Measurements from ENCODE around the gene SMIM23. TPM values are rescaled to one million over a fixed set of nuclear protein-coding genes. Genes with fewer than 3 reads are reported as not detected.
"Not testable (repeated sequence)": the region's sequence is repeated elsewhere in the genome, so short reads cannot be mapped to it uniquely, and the experiment has no call there.

The SMIM23 gene
- total RNA-seq, 1 donor from 2014 or later = not detected

DNA sequence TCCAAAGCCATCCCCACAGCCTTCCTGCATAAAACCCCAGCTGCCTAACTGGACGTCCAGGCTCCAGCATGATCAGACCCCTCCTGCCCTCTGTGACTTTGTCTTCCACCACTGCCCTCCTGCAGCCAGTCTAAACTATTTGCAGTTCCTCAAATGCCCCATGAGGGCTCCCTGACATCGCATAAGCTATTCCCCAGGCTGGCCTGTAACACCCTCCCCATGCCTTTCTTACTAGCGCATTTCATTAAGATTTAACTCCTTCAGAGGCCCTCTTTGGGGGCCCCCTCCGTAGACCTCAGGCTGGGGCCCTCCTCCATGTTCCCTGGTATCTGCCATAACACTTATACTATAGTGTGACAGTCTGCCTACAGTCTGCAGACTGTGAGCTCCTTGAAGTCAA, 15.5 kb upstream of the SMIM23 start:
- DNase-seq (no peak), ATAC-seq (peak; percentile 21)
- intact Hi-C loops (cut with micrococcal nuclease) = no loop called here

DNA sequence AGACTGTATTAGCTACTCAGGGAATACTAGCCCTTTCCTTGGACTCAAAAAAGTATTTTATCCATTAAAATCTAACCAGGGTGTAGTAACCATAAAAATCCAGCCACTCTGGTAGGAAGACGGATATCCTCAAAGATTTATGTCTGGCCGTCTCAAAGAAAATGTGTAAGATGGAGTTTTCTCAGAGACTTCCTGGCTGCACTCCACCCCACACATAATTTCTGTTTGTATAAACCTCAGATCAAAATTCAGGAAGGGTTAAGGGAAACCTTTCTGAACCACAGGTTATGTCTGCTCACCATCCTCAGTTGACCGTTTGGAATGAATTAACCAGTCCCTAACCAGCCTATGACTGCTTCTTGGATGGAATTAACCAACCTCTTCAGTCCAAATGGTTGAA, 13.8 kb upstream of the SMIM23 start:
- ATAC-seq (no peak), DNase-seq (no peak)
- intact Hi-C loops (cut with micrococcal nuclease) = no loop called here

DNA sequence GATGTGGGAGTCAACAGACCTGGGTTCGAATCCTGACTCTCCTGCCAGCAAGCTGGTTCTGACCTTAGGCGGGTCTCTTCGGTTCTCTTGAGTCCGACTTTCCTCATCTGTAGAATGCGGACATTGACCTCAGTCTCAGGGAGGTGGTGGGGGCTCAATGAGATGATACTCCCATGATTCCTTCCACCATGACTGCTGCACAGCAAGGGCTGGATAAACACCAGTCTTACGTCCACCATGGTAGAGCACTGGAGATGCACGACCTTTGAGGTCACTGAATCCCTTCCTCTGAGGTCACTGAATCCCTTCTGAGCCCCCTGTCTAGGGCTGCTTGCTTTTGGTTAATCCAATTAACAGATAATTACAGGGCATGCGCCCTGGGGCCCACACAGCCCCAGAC, 12.5 kb upstream of the SMIM23 start:
- ATAC-seq (no peak), DNase-seq (no peak)
- intact Hi-C loops (cut with micrococcal nuclease) = no loop called here

DNA sequence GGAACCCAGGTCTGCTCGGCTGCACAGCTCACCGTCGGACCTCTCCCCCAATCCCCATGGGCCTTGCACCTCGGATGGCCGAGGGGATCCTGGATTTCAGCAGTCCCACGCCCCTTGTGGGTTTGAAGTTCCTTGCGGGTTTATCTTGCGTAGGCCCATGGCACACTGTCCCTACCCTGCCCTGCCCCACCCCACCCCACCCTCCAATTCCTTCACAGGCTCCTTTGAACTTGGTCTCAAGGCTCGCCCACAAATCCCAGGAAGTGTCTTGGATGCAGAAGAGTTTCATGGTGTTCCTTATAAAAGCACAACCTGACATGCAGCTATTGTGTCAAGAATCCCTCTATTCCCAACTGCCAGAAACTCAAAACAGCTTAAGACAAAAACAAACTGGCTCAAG, 11.2 kb upstream of the SMIM23 start:
- intact Hi-C loops (cut with micrococcal nuclease) = no loop called here
- no peak for DNase-seq
- no peak for ATAC-seq

DNA sequence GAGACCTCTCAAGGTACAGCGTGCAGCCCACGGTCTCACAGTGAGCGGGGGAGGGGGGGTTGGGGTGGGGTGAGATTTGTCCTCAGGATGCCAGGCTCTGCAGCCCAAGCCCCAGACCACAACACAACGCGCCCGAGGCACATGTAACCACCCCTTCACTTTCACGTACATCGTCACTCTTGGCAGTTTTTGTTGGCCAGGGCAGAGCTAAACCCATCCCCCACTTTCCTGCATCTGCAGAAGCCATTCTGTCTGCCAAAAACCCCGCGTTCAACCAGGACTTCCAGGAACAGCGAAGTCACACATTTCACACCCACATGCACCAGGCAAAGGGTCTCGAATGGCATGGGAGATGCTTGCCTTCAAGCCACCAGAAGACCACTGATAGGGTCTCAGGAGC, 9.4 kb upstream of the SMIM23 start:
- ATAC-seq (no peak), DNase-seq (no peak)
- intact Hi-C loops (cut with micrococcal nuclease) = no loop called here

DNA sequence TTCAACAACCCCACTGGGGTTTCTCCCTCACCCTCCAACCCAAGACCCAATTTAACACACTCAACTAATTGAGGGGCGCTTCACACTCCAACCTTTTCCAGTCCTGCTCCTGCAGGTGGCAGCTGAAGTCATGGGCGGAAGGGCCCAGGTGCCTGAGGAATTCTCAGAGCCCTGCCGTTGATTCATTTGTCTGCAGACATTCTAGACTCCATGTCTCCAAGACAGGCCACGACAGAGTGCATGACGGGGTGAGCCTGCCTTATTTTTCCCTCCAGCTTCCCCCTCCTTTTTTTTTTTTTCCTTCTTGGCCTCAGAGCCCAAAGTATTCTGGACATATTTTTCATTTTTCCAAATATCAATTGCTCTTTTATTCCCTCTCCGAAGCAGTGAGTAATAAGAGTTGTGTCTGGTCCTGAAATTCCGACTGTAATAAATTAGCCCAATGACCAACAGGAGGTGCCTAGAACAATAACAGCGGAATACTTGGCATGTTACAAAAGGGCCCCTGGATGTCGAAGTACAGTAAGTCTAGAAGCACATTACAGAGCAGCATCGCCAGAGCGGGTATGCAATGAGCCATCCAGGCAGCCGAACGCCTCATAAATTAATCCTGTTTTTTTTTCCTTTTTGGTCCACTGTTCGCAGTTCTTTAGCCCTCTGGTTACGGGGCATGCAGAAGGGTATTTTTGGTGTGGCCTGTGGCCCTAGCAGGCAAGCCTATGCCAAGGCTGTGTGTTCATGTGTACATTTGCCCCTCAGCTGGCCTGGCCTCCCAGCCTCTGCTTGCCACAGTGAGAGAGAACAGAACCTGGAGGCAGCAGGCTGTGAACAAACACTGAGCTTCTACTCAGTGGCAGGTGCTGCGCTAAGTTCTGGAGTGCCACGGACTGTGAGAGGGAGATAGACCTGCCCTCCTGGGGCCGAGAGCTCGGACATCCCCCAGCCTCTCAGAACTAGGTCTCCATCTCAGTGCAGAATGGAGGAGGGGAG, 8.6 kb upstream of the SMIM23 start:
- ATAC-seq (no peak), DNase-seq (no peak)
- intact Hi-C loops (cut with micrococcal nuclease) = no loop called here

DNA sequence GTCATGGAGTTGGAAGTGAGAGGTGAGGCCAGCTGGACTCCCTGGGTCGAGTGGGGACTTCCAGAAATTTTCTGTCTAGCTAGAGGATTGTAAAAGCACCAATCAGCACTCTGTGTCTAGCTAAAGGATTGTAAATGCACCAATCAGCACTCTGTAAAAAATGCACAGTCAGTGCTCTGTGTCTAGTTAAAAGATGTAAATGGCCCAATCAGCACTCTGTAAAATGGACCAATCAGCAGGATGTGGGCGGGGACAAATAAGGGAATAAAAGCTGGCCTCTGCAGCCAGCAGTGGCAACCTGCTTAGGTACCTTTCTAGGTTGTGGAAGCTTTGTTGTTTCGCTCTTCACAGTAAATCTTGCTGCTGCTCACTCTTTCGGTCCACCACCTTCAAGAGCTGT, 3.9 kb upstream of the SMIM23 start:
- ATAC-seq; intact Hi-C loops (cut with micrococcal nuclease); DNase-seq: not testable (repeated sequence)

DNA sequence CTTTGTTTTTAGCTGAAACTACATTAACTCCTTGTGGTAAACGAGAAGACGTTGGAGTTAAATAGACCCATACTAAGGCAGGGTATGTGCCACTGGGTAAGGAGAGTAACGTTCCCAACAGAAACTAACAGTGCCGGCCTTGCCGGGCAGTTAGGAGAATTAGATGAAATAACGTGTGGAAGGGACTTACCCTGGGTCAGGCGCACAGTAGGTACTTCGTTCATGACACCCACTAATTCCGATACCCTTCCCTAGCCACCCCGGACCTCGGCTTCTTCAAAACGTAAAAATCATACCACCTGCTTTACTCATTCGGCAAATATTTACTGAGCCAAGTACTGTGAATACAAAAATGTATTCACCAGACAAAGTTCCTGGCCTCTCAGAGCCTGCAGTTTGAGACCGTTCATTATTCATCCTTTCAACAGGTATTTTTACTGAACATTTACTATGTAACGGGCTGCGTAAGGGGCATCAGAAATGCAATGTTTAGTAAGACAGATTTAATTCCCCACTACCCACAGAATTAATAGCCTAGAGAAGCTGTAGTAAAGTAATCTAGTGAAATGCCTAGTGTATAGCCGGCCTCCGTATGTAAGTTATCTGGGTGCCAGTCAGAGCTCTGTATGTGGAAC, 3.2 kb upstream of the SMIM23 start:
- intact Hi-C loops (cut with micrococcal nuclease) = no loop called here
- DNase-seq = no peak
- ATAC-seq = no peak

DNA sequence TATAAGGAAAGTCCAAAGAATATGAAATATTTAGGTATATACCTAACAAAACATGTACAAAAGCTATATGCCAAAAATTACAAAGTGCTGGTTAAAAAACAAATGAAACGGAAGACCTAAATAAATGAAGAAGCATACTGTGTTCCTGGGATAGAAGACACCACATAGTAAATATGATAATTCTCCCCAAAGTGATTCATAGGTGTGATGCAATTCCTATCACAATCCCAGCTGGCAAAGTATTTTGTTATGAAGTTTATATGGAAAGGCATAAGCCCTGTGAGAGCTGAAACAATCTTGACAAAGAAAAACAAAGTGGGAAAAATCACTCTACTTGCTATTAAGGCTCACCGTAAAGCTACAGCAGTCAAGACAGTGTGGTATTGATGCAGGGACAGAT, 2.6 kb upstream of the SMIM23 start:
- intact Hi-C loops (cut with micrococcal nuclease) = no loop called here
- ATAC-seq = no peak
- no peak for DNase-seq

DNA sequence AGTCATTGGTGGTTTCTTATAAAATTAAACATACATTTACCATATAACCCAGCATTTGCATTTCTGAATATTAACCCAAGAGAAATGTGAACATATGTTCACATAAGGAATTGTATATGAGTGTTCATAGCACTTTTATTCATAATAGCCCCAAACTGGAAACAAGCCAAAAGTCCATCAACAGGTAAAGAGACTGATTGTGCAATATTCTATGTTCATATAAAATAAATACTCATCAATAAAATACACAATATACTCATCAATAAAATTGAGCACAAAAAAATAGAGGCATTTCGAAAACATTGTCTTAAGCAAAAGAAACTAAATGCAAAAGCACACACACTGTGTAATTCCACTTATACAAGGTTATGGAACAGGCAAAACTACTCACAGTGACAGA, 3.7 kb downstream of the SMIM23 start:
- DNase-seq = no peak
- intact Hi-C loops (cut with micrococcal nuclease) = no loop called here
- ATAC-seq = no peak

DNA sequence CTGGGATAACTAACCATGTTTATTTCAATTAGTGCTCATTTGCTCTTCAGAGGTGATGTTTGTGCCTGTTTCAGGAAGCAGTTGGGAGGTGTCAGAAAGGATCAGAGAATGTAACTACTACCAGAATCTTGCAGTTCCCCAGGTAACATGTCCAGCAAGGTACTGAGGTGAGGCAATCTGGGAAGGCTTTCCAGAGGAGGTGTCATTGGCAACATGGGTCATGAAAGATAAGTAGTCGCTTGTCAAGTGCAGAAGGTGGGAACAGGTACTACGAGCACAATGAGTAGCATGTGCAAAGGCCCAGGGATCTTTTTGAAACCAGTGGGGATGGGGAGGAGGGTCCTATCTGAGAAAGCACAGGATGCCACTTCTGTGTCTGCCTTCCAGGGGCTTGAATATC, 4.8 kb downstream of the SMIM23 start:
- ATAC-seq (no peak), DNase-seq (no peak)
- intact Hi-C loops (cut with micrococcal nuclease) = no loop called here

DNA sequence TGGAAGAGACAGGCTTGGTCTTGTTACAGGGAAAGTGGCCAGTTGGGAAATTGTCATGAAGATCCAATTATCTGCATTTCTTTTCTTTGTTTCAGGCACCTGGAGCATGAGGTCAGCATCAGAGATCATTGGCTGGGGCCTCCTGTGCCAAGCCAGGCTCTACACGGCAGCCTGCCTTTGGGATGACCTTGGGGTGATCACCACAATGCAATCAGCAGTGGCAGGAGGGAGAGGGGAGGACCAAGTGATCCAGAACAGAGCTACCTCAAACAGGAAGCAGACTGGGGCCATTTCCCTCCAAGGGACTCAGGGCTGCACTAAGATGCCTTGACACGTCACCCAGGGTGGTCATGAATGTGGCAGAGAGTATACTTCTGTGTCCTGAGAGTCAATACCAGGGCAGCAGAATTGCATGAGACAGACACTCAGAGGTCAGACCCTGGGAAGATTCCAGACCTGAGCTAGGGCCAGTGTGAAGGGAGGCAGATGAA, 8.9 kb downstream of the SMIM23 start:
- ATAC-seq = peak; percentile 57

DNA sequence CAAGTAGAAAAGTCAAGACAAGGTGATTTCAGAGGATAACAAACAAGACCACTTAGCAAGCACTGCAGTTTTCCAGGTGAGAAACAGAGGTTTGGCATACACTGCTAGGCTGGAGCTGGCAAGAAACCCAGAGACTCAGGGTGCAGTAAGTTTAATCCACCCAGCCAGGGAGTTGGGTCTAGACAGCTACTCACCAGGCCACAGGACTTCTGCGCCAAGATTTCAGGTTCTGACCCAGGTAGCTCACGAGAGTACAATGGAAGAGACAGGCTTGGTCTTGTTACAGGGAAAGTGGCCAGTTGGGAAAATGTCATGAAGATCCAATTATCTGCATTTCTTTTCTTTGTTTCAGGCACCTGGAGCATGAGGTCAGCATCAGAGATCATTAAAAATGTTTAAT, 9.8 kb downstream of the SMIM23 start:
- intact Hi-C loops (cut with micrococcal nuclease) = no loop called here
- no peak for DNase-seq
- no peak for ATAC-seq

More for the DNA sequence above, 8.9 kb downstream of the SMIM23 start:
- intact Hi-C loops (cut with micrococcal nuclease) = no loop called here
- no peak for DNase-seq

DNA sequence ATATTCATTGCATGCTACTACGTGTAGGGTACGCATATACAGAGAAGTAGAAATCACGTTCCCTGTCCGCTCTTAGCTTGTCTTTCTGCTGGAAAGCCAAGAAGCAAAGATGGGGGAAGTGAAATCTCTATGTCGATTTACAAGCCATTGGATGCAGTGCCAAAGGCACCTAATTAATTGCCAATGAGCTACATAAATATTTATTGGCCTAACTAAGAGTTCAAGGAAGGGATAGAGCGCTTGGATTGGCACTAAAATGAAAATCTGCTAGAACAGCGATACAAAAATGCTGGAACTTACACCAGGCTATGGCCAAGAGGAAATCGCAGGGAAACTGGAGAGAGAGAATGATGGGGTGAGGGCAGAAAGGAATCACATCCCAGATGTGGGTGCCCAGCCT, 10.8 kb downstream of the SMIM23 start:
- ATAC-seq = no peak
- intact Hi-C loops (cut with micrococcal nuclease) = no loop called here

DNA sequence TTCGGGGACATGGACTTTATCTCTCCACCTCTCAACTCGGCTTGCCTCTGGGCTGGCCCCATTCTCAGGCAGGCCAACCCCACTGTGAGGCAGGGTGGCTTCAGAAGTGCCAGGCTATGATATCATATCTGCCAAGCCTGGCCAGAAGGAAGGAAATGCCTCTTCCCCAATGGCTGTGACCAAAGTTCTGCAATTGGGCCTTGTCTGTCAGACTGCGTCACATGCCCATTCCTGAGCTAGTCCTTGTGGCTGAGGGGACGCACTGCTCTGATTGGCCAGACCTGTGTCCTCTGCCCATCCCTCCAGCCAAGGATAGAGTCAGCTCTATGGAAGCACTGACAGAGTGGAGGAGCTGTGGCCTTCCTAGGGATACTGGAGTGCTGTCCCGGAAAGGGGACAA, 11.9 kb downstream of the SMIM23 start:
- ATAC-seq = no peak
- DNase-seq = no peak
- intact Hi-C loops (cut with micrococcal nuclease) = no loop called here

More for the DNA sequence above, 10.8 kb downstream of the SMIM23 start:
- DNase-seq = no peak

DNA sequence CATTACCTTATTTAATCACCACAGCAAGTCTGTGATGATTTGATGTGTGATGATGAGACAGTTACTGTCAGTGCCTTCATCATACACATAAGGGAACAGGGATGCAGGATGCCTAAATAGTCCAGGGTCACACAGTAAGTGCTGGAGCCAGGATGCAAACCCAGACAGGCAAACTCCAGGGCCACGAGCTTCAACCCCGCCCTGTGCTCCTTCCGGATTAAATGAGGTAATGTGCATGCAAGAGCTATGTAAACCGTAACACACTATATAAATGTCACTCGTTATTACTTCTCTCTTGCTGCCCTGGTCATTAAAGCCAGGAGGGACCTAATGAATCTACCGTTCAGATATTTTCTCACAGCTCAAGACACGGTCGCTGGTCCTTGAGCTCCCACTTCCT, 12.8 kb downstream of the SMIM23 start:
- no peak for ATAC-seq

DNA sequence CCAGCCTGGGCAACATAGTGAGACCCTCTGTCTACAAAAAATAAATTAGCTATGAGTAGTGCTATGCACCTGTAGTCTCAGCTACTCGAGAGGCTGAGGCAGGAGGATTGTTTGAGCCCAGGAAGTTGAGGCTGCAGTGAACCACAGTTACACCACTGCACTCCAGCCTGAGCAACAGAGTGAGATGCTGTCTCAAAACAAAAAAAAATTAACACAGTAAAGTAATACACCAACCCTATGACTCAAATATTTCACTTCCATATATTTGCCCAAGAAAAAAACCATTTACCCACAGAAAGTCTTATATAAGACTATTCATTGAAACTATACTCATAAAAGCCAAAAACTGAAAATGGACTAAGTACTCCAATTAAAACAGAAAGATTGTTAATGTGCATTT, 16.2 kb downstream of the SMIM23 start:
- DNase-seq (no peak), ATAC-seq (no peak)
- intact Hi-C loops (cut with micrococcal nuclease) = no loop called here

More for the DNA sequence above, 12.8 kb downstream of the SMIM23 start:
- no peak for DNase-seq
- intact Hi-C loops (cut with micrococcal nuclease) = no loop called here

DNA sequence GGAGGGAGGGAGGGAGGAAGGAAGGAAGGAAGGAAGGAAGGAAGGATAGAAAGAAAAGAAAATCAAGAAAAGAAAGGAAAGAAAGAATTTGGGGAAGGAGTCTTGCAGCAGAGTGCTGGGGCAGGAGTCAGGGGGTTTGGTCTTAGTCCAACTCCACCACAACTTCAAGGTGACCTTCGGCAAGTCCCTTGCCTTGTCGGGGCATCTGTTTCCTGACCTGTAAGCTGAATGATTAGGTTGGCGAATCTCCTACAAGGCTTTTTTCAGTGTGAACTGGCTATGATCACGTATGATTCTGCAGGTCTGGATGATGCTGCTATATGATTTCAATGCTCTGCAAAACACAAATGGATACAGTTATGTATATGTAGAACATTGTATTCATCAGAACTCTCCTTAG, 20.1 kb downstream of the SMIM23 start:
- no peak for DNase-seq
- intact Hi-C loops (cut with micrococcal nuclease) = no loop called here

DNA sequence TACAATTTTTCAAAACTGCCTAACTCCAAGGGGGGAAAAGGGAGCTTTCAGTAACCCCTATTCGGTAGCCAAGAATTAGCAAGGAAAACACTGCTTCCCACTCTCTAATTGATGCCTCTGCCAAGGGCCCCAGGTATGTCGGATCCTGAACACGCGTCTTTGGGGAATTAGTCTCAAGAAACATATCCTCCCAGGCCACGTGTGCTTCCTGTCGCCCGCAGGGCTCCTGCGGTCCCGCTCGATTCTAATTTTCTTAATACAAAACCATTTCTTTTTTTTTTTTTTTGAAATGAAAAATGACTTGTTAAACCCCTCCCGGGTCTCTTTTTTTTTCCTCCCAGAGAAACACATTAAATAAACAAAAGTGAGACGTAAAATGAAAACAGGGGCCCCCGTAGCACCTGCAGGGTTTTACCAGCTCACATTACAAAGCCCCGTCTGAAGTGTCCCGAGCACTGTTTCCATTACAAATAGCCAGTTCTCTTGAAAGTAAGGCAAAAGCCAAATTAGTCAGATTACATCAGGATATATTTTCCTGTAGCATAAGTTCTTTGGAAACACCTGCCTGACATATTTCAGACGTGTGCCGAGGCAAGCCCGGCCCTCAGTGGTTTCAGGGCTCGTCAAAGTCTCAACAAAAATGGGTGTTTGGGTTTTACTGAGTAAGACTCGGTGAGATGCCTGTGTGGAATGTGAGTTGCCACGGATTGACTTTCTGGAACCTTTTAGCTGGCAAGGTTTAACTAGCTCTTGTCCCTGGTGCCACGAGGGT, 21.5 kb downstream of the SMIM23 start:
- intact Hi-C loops (cut with micrococcal nuclease) = no loop called here

More for the DNA sequence above, 20.1 kb downstream of the SMIM23 start:
- ATAC-seq = no peak

DNA sequence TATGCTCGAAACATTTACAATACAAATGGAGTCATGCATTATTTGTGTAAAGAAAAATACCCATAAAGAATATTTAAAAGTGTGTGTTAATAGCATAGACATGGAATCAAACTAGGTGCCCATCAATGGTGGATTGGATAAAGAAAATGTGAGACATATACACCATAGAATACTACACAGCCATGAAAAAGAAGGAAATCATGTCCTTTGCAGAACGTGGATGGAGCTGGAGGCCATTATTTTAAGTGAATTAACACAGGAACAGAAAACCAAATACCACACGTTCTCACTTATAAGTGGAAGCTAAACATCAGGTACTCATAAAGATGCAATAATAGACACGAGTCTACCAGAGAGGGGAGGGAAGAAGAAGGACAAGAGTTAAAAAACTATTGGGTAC, 22.8 kb downstream of the SMIM23 start:
- DNase-seq (no peak), ATAC-seq (no peak)
- intact Hi-C loops (cut with micrococcal nuclease) = no loop called here

More for the DNA sequence above, 21.5 kb downstream of the SMIM23 start:
- DNase-seq (no peak), ATAC-seq (no peak)

All from left ventricle myocardium superior (tissue), 1 donor.